ENCODE measurements around the gene LPCAT2. TPM values are rescaled to one million over a fixed set of nuclear protein-coding genes. Genes with fewer than 3 reads are reported as not detected.

The LPCAT2 gene
- total RNA-seq, 1 experiment from 2014 or later: 25.2 TPM

DNA sequence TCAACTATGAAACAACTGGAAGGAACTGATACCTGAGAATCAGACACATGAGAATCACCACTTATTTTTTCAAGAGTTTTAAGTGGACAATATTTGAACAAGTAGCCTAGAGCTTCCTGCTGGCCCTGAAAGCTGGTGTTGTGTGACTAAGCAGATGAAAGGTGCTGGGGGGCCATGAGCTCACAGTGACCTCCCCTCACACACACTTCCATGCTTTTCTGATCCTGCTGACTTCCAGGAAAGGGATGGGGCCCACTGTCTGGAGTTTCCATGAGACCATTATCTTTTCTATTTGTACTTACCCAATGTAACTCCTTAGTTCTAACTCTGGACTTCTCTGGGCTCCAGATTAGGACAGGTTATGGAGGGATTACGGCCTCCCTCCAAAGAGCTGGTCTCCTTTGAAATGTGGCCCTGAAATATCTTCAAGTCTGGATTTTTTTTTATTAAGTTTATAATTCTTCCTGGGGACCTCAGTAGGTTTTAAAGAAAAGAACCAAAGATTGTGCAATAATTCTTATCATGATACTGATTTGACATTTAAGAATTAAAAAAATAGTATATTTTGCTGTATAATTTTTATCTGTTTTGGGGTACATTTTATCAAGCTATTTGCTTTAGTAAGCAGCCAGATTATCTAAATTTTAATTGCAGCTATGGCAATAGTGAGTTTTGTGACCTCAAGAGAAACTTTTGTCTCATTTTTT lies 62.5 kb downstream of the LPCAT2 start:
- Histone ChIP-seq H3K9me3 (no peaks in the 10 kb centered on the region), H3K27me3 (replicated peaks; ENCODE audit: control insufficient read depth, insufficient read depth, low read length) (no peaks in the 10 kb centered on the region), H3K36me3 (ENCODE audit: control insufficient read depth, insufficient read depth, low read length) (no peaks in the 10 kb centered on the region), H3K4me1 (no peaks in the 10 kb centered on the region), H3K4me3 (ENCODE audit: low read depth, low read length) (no peak overlapping the region)
- no peak overlapping the region for H3K27ac Mint-ChIP-seq (ENCODE audit: unreplicated experiment)
- H3K9me3 Mint-ChIP-seq (ENCODE audit: unreplicated experiment): no peaks in the 10 kb centered on the region
- no peak for TF ChIP-seq CTCF (IDR thresholded peaks at IDR 0.05; ENCODE audit: insufficient read depth in 1 of 2, low read depth in 1 of 2, low read length in 1 of 2, severe bottlenecking in 1 of 2, unreplicated experiment in 1 of 2)
- H3K27me3 Mint-ChIP-seq (ENCODE audit: insufficient read depth, unreplicated experiment): no peaks in the 10 kb centered on the region
- no peak for DNase-seq
- CTCF ChIA-PET: no interaction called here
- H3K4me3 Mint-ChIP-seq (ENCODE audit: unreplicated experiment): no peak overlapping the region
- POLR2A ChIA-PET: no interaction called here
- no TSS peak for BruUV-seq (replicated peaks)
- H3K4me1 Mint-ChIP-seq (ENCODE audit: low read depth, unreplicated experiment): no peaks in the 10 kb centered on the region
- intact Hi-C loops (cut with micrococcal nuclease; ENCODE audit: unreplicated experiment): no loop called here
- no peaks in the 10 kb centered on the region for H3K36me3 Mint-ChIP-seq (ENCODE audit: insufficient read depth, unreplicated experiment)

DNA sequence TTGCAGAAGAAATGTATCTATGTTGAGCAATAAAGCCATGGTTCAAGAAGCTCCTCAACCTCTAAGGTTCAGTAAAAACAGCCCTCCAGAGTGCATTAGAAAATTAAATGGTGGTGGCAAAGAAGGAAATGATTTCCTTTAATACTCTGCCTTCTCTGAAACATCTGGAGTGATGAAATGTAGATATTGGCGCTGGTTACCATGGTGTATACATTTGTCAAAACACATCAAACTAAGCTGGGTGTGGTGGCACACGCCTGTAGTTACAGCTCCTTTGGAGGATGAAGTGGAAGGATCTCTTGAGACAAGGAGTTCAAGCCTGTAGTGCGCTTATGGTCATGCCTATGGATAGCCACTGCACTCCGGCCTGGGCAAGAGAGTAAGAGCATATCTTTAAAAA lies 63.6 kb downstream of the LPCAT2 start:
- no peak overlapping the region for H3K27ac Mint-ChIP-seq (ENCODE audit: unreplicated experiment)
- no peaks in the 10 kb centered on the region for H3K27me3 Mint-ChIP-seq (ENCODE audit: insufficient read depth, unreplicated experiment)
- BruUV-seq (replicated peaks): no TSS peak
- no peaks in the 10 kb centered on the region for H3K27me3 ChIP-seq (replicated peaks; ENCODE audit: control insufficient read depth, insufficient read depth, low read length)
- intact Hi-C loops (cut with micrococcal nuclease; ENCODE audit: unreplicated experiment): no loop called here
- no peaks in the 10 kb centered on the region for H3K36me3 Mint-ChIP-seq (ENCODE audit: insufficient read depth, unreplicated experiment)
- no peak overlapping the region for H3K4me3 Mint-ChIP-seq (ENCODE audit: unreplicated experiment)
- no peaks in the 10 kb centered on the region for H3K9me3 Mint-ChIP-seq (ENCODE audit: unreplicated experiment)
- CTCF ChIA-PET: no interaction called here
- no peaks in the 10 kb centered on the region for H3K9me3 ChIP-seq
- no peaks in the 10 kb centered on the region for H3K36me3 ChIP-seq (ENCODE audit: control insufficient read depth, insufficient read depth, low read length)
- H3K4me3 ChIP-seq (ENCODE audit: low read depth, low read length): no peak overlapping the region
- H3K4me1 ChIP-seq: no peaks in the 10 kb centered on the region
- no peaks in the 10 kb centered on the region for H3K4me1 Mint-ChIP-seq (ENCODE audit: low read depth, unreplicated experiment)
- DNase-seq: no peak
- POLR2A ChIA-PET: interaction anchor here (0.6 kb wide), 1 partner anchor 144 kb away, joined by 5 read pairs; no protein-coding TSS in a partner anchor
- no peak for TF ChIP-seq CTCF (IDR thresholded peaks at IDR 0.05; ENCODE audit: insufficient read depth in 1 of 2, low read depth in 1 of 2, low read length in 1 of 2, severe bottlenecking in 1 of 2, unreplicated experiment in 1 of 2)

DNA sequence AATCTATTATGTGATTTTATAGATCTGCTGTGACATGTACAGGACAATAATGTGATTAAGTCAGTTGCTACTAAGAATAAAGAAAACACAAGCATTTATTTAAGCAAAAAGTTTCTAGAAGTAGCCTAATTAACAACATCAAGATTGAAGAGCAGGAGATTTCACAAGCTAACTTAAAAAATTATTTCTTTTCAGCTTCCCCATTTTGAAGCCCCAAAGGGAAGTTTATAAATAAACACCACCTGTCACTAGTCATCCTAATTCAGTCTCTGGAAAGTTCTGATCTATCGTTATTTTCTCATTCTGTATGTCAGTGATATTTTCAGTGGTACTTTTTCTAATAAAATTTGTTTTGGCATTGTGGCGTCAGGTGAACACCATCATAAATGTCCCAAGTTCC lies 65.9 kb downstream of the LPCAT2 start:
- Histone ChIP-seq H3K9me3 (no peaks in the 10 kb centered on the region), H3K27me3 (replicated peaks; ENCODE audit: control insufficient read depth, insufficient read depth, low read length) (no peaks in the 10 kb centered on the region), H3K4me1 (no peaks in the 10 kb centered on the region), H3K4me3 (ENCODE audit: low read depth, low read length) (no peak overlapping the region), H3K36me3 (ENCODE audit: control insufficient read depth, insufficient read depth, low read length) (no peaks in the 10 kb centered on the region; the same call in 1 of the 2 replicates)
- no peak overlapping the region for H3K27ac Mint-ChIP-seq (ENCODE audit: unreplicated experiment)
- intact Hi-C loops (cut with micrococcal nuclease; ENCODE audit: unreplicated experiment): no loop called here
- no peak for TF ChIP-seq CTCF (IDR thresholded peaks at IDR 0.05; ENCODE audit: insufficient read depth in 1 of 2, low read depth in 1 of 2, low read length in 1 of 2, severe bottlenecking in 1 of 2, unreplicated experiment in 1 of 2)
- H3K36me3 Mint-ChIP-seq (ENCODE audit: insufficient read depth, unreplicated experiment): no peaks in the 10 kb centered on the region
- CTCF ChIA-PET: no interaction called here
- POLR2A ChIA-PET: no interaction called here
- H3K4me3 Mint-ChIP-seq (ENCODE audit: unreplicated experiment): no peak overlapping the region
- H3K27me3 Mint-ChIP-seq (ENCODE audit: insufficient read depth, unreplicated experiment): no peaks in the 10 kb centered on the region
- no TSS peak for BruUV-seq (replicated peaks)
- no peaks in the 10 kb centered on the region for H3K4me1 Mint-ChIP-seq (ENCODE audit: low read depth, unreplicated experiment)
- DNase-seq: no peak
- H3K9me3 Mint-ChIP-seq (ENCODE audit: unreplicated experiment): no peaks in the 10 kb centered on the region
